Measurements from ENCODE around the gene KDM8. TPM values are rescaled to one million over a fixed set of nuclear protein-coding genes. Genes with fewer than 3 reads are reported as not detected.
A peak's percentile ranks its signal among the peaks of the same experiment; 100 is the strongest.

KDM8 gene
- total RNA-seq, 1 experiment from 2014 or later = 12.2 TPM

GRCh38 chr16:27265982-27266381, 62.7 kb downstream of the KDM8 start:
- no peaks in the 10 kb centered on the region for H3K27me3 ChIP-seq (ENCODE audit: control insufficient read depth, insufficient read depth, low read length)
- DNase-seq = no peak
- H3K36me3 ChIP-seq (replicated peaks; ENCODE audit: control insufficient read depth, insufficient read depth, low read length) = no peaks in the 10 kb centered on the region
- no peak overlapping the region for H3K4me3 ChIP-seq (ENCODE audit: insufficient read depth, low read depth, low read length)

GRCh38 chr16:27267037-27267677, 63.8 kb downstream of the KDM8 start:
- Histone ChIP-seq H3K36me3 (replicated peaks; ENCODE audit: control insufficient read depth, insufficient read depth, low read length) (no peaks in the 10 kb centered on the region), H3K27me3 (ENCODE audit: control insufficient read depth, insufficient read depth, low read length) (no peaks in the 10 kb centered on the region), H3K4me3 (ENCODE audit: insufficient read depth, low read depth, low read length) (no peak overlapping the region)
- DNase-seq = no peak

- peak; percentile 81 for DNase-seq
- peak within 1 kb of the TSS; percentile 61 for H3K4me3 ChIP-seq (ENCODE audit: insufficient read depth, low read depth, low read length)
- H3K27me3 ChIP-seq (ENCODE audit: control insufficient read depth, insufficient read depth, low read length) = no peaks in the 10 kb centered on the region
- no peaks in the 10 kb centered on the region for H3K36me3 ChIP-seq (replicated peaks; ENCODE audit: control insufficient read depth, insufficient read depth, low read length)
Observed at GRCh38 chr16:27268376-27269299, 65.3 kb downstream of the KDM8 start, which contains the start of gene NSMCE1. NSMCE1 (minus strand) TSS chr16:27268772; CDS start chr16:27257570, 11,202 bp downstream.

GRCh38 chr16:27269300-27270150, 66.2 kb downstream of the KDM8 start:
- Histone ChIP-seq H3K27me3 (ENCODE audit: control insufficient read depth, insufficient read depth, low read length) (no peaks in the 10 kb centered on the region), H3K36me3 (replicated peaks; ENCODE audit: control insufficient read depth, insufficient read depth, low read length) (no peaks in the 10 kb centered on the region), H3K4me3 (ENCODE audit: insufficient read depth, low read depth, low read length) (no peak overlapping the region; the same call in 1 of the 2 replicates)
- no peak for DNase-seq

GRCh38 chr16:27270349-27270748, 67.0 kb downstream of the KDM8 start:
- no peak for DNase-seq
- H3K4me3 ChIP-seq (ENCODE audit: insufficient read depth, low read depth, low read length) = no peak overlapping the region
- H3K27me3 ChIP-seq (ENCODE audit: control insufficient read depth, insufficient read depth, low read length) = no peaks in the 10 kb centered on the region
- H3K36me3 ChIP-seq (replicated peaks; ENCODE audit: control insufficient read depth, insufficient read depth, low read length) = no peaks in the 10 kb centered on the region

Other genes starting within 250 kb of the KDM8 start
- 0.07 TPM in 1 of 2 replicates, not detected in the other for gene C16orf82, start 136.6 kb upstream of the KDM8 start, total RNA-seq (2014; rRNA removed; shearing (Covaris generic))
- 22.8 and 24.7 TPM in 2 replicates for gene NSMCE1, start 65.2 kb downstream of the KDM8 start, total RNA-seq (2014; rRNA removed; shearing (Covaris generic))
- 17.5 and 29.0 TPM in 2 replicates for gene IL4R, start 110.4 kb downstream of the KDM8 start, total RNA-seq (2014; rRNA removed; shearing (Covaris generic))
- gene IL21R, start 198.6 kb downstream of the KDM8 start, total RNA-seq (2014; rRNA removed; shearing (Covaris generic)) = 0.07 and 0.73 TPM in 2 replicates